Measurements from ENCODE around the gene NXF3. TPM values are rescaled to one million over a fixed set of nuclear protein-coding genes. Genes with fewer than 3 reads are reported as not detected.
"Not testable (repeated sequence)": the region's sequence is repeated elsewhere in the genome, so short reads cannot be mapped to it uniquely, and the experiment has no call there.

The NXF3 gene
- total RNA-seq, 1 donor from 2014 or later = not detected

GRCh38 chrX:103120748-103121147 is 27.8 kb upstream of the NXF3 start:
- H3K36me3 Mint-ChIP-seq (ENCODE audit: low read depth, unreplicated experiment) = no peaks in the 10 kb centered on the region
- H3K4me1 ChIP-seq (ENCODE audit: insufficient read depth, low read length) = no peaks in the 10 kb centered on the region
- TF ChIP-seq, protein P1, sequence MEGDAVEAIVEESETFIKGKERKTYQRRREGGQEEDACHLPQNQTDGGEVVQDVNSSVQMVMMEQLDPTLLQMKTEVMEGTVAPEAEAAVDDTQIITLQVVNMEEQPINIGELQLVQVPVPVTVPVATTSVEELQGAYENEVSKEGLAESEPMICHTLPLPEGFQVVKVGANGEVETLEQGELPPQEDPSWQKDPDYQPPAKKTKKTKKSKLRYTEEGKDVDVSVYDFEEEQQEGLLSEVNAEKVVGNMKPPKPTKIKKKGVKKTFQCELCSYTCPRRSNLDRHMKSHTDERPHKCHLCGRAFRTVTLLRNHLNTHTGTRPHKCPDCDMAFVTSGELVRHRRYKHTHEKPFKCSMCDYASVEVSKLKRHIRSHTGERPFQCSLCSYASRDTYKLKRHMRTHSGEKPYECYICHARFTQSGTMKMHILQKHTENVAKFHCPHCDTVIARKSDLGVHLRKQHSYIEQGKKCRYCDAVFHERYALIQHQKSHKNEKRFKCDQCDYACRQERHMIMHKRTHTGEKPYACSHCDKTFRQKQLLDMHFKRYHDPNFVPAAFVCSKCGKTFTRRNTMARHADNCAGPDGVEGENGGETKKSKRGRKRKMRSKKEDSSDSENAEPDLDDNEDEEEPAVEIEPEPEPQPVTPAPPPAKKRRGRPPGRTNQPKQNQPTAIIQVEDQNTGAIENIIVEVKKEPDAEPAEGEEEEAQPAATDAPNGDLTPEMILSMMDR (IDR thresholded peaks at IDR 0.05; ENCODE audit: insufficient read depth, low read depth, low read length) = no peak
- no peak for TF ChIP-seq EZH2 (IDR thresholded peaks at IDR 0.05; ENCODE audit: insufficient read depth, low read length)
- H3K4me3 ChIP-seq (ENCODE audit: insufficient read depth, low read depth, low read length) = no peak overlapping the region
- no peaks in the 10 kb centered on the region for H3K79me2 ChIP-seq (ENCODE audit: insufficient read depth, low read length)
- no peak overlapping the region for H3K4me3 Mint-ChIP-seq (ENCODE audit: unreplicated experiment)
- no peaks in the 10 kb centered on the region for H3K9me3 ChIP-seq (ENCODE audit: insufficient read depth, low read depth, low read length)
- no peaks in the 10 kb centered on the region for H3K27me3 ChIP-seq (ENCODE audit: insufficient read depth, low read length)
- H3K9me3 Mint-ChIP-seq (ENCODE audit: unreplicated experiment) = peaks cover 7% of the 10 kb centered on the region
- H3K27ac Mint-ChIP-seq (ENCODE audit: unreplicated experiment) = no peak overlapping the region
- H3K27ac ChIP-seq (ENCODE audit: low read depth, low read length) = no peak overlapping the region
- no peak overlapping the region for H3K9ac ChIP-seq (ENCODE audit: low read length)
- FAIRE-seq = no peak
- peaks cover 2% of the 10 kb centered on the region for H3K27me3 Mint-ChIP-seq (ENCODE audit: low read depth, unreplicated experiment)
- H3K36me3 ChIP-seq (ENCODE audit: insufficient read depth, low read length) = no peaks in the 10 kb centered on the region
- no peaks in the 10 kb centered on the region for H4K20me1 ChIP-seq (ENCODE audit: insufficient read depth, low read length)
- no peak overlapping the region for H3K4me2 ChIP-seq (ENCODE audit: low read length)
- H3K4me1 Mint-ChIP-seq (ENCODE audit: low read depth, unreplicated experiment) = no peaks in the 10 kb centered on the region
- H2AFZ ChIP-seq (ENCODE audit: low read depth, low read length) = no peak overlapping the region
- DNase-seq (ENCODE audit: low read depth) = no peak

GRCh38 chrX:103116970-103117369 is 24.0 kb upstream of the NXF3 start:
- H3K4me1 Mint-ChIP-seq (ENCODE audit: low read depth, unreplicated experiment); FAIRE-seq: not testable (repeated sequence)

GRCh38 chrX:103109497-103109896 is 16.6 kb upstream of the NXF3 start:
- not testable (repeated sequence) for H3K4me3 ChIP-seq (ENCODE audit: insufficient read depth, low read depth, low read length); H3K27me3 Mint-ChIP-seq (ENCODE audit: low read depth, unreplicated experiment); H3K4me2 ChIP-seq (ENCODE audit: low read length); FAIRE-seq; H2AFZ ChIP-seq (ENCODE audit: low read depth, low read length); H3K27ac ChIP-seq (ENCODE audit: low read depth, low read length); H3K4me1 Mint-ChIP-seq (ENCODE audit: low read depth, unreplicated experiment); H3K9me3 Mint-ChIP-seq (ENCODE audit: unreplicated experiment); H3K4me1 ChIP-seq (ENCODE audit: insufficient read depth, low read length); H3K27ac Mint-ChIP-seq (ENCODE audit: unreplicated experiment); H3K36me3 Mint-ChIP-seq (ENCODE audit: low read depth, unreplicated experiment); H3K9ac ChIP-seq (ENCODE audit: low read length); H3K4me3 Mint-ChIP-seq (ENCODE audit: unreplicated experiment); H4K20me1 ChIP-seq (ENCODE audit: insufficient read depth, low read length); H3K36me3 ChIP-seq (ENCODE audit: insufficient read depth, low read length); H3K27me3 ChIP-seq (ENCODE audit: insufficient read depth, low read length); H3K79me2 ChIP-seq (ENCODE audit: insufficient read depth, low read length); H3K9me3 ChIP-seq (ENCODE audit: insufficient read depth, low read depth, low read length); DNase-seq (ENCODE audit: low read depth)

More at GRCh38 chrX:103116970-103117369, 24.0 kb upstream of the NXF3 start:
- H3K4me1 ChIP-seq (ENCODE audit: insufficient read depth, low read length); H3K36me3 ChIP-seq (ENCODE audit: insufficient read depth, low read length); H3K4me2 ChIP-seq (ENCODE audit: low read length); H3K9ac ChIP-seq (ENCODE audit: low read length); H4K20me1 ChIP-seq (ENCODE audit: insufficient read depth, low read length); H3K36me3 Mint-ChIP-seq (ENCODE audit: low read depth, unreplicated experiment); H3K27me3 Mint-ChIP-seq (ENCODE audit: low read depth, unreplicated experiment); H3K9me3 ChIP-seq (ENCODE audit: insufficient read depth, low read depth, low read length); H3K27me3 ChIP-seq (ENCODE audit: insufficient read depth, low read length); H3K79me2 ChIP-seq (ENCODE audit: insufficient read depth, low read length); H3K4me3 Mint-ChIP-seq (ENCODE audit: unreplicated experiment); H2AFZ ChIP-seq (ENCODE audit: low read depth, low read length); H3K9me3 Mint-ChIP-seq (ENCODE audit: unreplicated experiment); H3K27ac Mint-ChIP-seq (ENCODE audit: unreplicated experiment); DNase-seq (ENCODE audit: low read depth); H3K4me3 ChIP-seq (ENCODE audit: insufficient read depth, low read depth, low read length); H3K27ac ChIP-seq (ENCODE audit: low read depth, low read length): not testable (repeated sequence)

- no peaks in the 10 kb centered on the region for H3K36me3 ChIP-seq (ENCODE audit: insufficient read depth, low read length)
- no peaks in the 10 kb centered on the region for H4K20me1 ChIP-seq (ENCODE audit: insufficient read depth, low read length)
- no peaks in the 10 kb centered on the region for H3K9me3 ChIP-seq (ENCODE audit: insufficient read depth, low read depth, low read length)
- Mint-ChIP-seq H3K27me3 (ENCODE audit: low read depth, unreplicated experiment) (no peaks in the 10 kb centered on the region), H3K9me3 (ENCODE audit: unreplicated experiment) (peaks cover 10% of the 10 kb centered on the region), H3K4me1 (ENCODE audit: low read depth, unreplicated experiment) (no peaks in the 10 kb centered on the region), H3K36me3 (ENCODE audit: low read depth, unreplicated experiment) (no peaks in the 10 kb centered on the region), H3K4me3 (ENCODE audit: unreplicated experiment) (no peak overlapping the region), H3K27ac (ENCODE audit: unreplicated experiment) (no peak overlapping the region)
- H3K4me2 ChIP-seq (ENCODE audit: low read length) = no peak overlapping the region
- no peaks in the 10 kb centered on the region for H3K79me2 ChIP-seq (ENCODE audit: insufficient read depth, low read length)
- no peaks in the 10 kb centered on the region for H3K4me1 ChIP-seq (ENCODE audit: insufficient read depth, low read length)
- no peak overlapping the region for H2AFZ ChIP-seq (ENCODE audit: low read depth, low read length)
- no peaks in the 10 kb centered on the region for H3K27me3 ChIP-seq (ENCODE audit: insufficient read depth, low read length)
- no peak overlapping the region for H3K4me3 ChIP-seq (ENCODE audit: insufficient read depth, low read depth, low read length)
- FAIRE-seq (no peak), DNase-seq (ENCODE audit: low read depth) (peak; percentile 30)
- no peak overlapping the region for H3K9ac ChIP-seq (ENCODE audit: low read length)
- TF ChIP-seq, protein P1 (IDR thresholded peaks at IDR 0.05; ENCODE audit: insufficient read depth, low read depth, low read length) = no peak
- TF ChIP-seq EZH2 (IDR thresholded peaks at IDR 0.05; ENCODE audit: insufficient read depth, low read length) = no peak
- H3K27ac ChIP-seq (ENCODE audit: low read depth, low read length) = no peak overlapping the region
Measured at GRCh38 chrX:103107836-103108235, 14.9 kb upstream of the NXF3 start.

DNA sequence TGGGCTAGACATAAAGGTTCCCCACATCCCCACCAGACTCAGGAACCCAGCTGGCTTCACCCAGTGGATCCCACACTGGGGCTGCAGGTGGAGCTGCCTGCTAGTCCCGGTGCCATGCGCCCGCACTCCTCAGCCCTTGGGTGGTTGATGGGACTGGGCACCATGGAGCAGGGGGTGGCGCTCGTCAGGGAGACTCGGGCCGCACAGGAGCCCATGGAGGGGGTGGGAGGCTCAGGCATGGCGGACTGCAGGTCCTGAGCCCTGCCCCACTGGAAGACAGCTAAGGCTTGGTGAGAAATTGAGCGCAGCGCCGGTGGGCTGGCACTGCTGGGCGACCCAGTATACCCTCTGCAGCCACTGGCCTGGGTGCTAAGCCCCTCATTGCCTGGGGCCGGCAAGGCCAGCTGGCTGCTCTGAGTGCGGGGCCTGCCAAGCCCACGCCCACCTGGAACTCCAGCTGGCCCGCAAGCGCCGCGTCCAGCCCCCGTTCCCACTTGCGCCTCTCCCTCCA is 14.3 kb upstream of the NXF3 start:
- not testable (repeated sequence) for H3K79me2 ChIP-seq (ENCODE audit: insufficient read depth, low read length); H4K20me1 ChIP-seq (ENCODE audit: insufficient read depth, low read length); H3K9ac ChIP-seq (ENCODE audit: low read length); FAIRE-seq; H2AFZ ChIP-seq (ENCODE audit: low read depth, low read length); H3K4me1 ChIP-seq (ENCODE audit: insufficient read depth, low read length); H3K27ac Mint-ChIP-seq (ENCODE audit: unreplicated experiment); H3K4me3 ChIP-seq (ENCODE audit: insufficient read depth, low read depth, low read length); H3K4me2 ChIP-seq (ENCODE audit: low read length); H3K36me3 Mint-ChIP-seq (ENCODE audit: low read depth, unreplicated experiment); H3K4me1 Mint-ChIP-seq (ENCODE audit: low read depth, unreplicated experiment); DNase-seq (ENCODE audit: low read depth); H3K9me3 Mint-ChIP-seq (ENCODE audit: unreplicated experiment); H3K27ac ChIP-seq (ENCODE audit: low read depth, low read length); H3K27me3 ChIP-seq (ENCODE audit: insufficient read depth, low read length); H3K4me3 Mint-ChIP-seq (ENCODE audit: unreplicated experiment); H3K27me3 Mint-ChIP-seq (ENCODE audit: low read depth, unreplicated experiment); H3K9me3 ChIP-seq (ENCODE audit: insufficient read depth, low read depth, low read length); H3K36me3 ChIP-seq (ENCODE audit: insufficient read depth, low read length)

Data from astrocyte (in vitro differentiated cells and primary cell).